Heart left ventricle (tissue), 13 donors: ENCODE measurements around the gene SLC2A5.

Source experiments
- CTCF ChIP-seq, 12 donors: fragments of 200-600 bp; sonication (generic) in 4 of 12; IDR thresholded peaks; one replicate each; pipeline versions ENCODE4 v1.5.0 to v1.8.0; 2018 to 2022; ENCODE audit warnings: antibody characterized with exemption in 12 of 12, mild to moderate bottlenecking in 5 of 12
- POLR2A ChIP-seq, 2 donors: fragments of 450-650 bp; IDR thresholded peaks; one replicate each; pipeline ENCODE4 v1.6.1; 2017; ENCODE audit warnings: antibody characterized with exemption in 2 of 2, mild to moderate bottlenecking in 2 of 2, moderate library complexity in 2 of 2
- donor health status: ischemic (EF 13 %, LVEDD 7.1; RV severe dilation, severe dysfunction).
- donor health status: DM: no; HTN: yes; CAD: no.
- donor health status: DM: no; HTN: no; CAD: no.
- donor health status: ischemic (EF 25% LVEDD 6.9; RV normal size, moderate dysfunction).
- donor health status: ischemic (EF 25% LVEDD 5.7; RV mildly dilated, moderate dysfunction).
- donor health status: ischemic (EF 35%, LVEDD 5.7; RV mildly dilated, moderate dysfunction).
- donor health status: nonischemic (EF 11% LVEDD 7.7; RV severe dilation, severe dysfunction).
- donor health status: DM: yes; HTN: yes; CAD: no.
- donor health status: PGD.
- donor health status: ischemic (EF 29% LVEDD 5.4; RV normal size, mild dysfunction).
- donor health status: nonischemic (EF 23%, LVEDD 6.1; RV moderate dilation, normal function).

- TF ChIP-seq POLR2A (IDR thresholded peaks at IDR 0.05) (no peak), CTCF (IDR thresholded peaks at IDR 0.05) (no peak)
Observed at GRCh38 chr1:9111357-9111691, 41.9 kb upstream of the SLC2A5 start.
